ENCODE results near the gene MYO1A.
"Not testable (repeated sequence)": the region's sequence is repeated elsewhere in the genome, so short reads cannot be mapped to it uniquely, and the experiment has no call there.

Gene MYO1A

DNA sequence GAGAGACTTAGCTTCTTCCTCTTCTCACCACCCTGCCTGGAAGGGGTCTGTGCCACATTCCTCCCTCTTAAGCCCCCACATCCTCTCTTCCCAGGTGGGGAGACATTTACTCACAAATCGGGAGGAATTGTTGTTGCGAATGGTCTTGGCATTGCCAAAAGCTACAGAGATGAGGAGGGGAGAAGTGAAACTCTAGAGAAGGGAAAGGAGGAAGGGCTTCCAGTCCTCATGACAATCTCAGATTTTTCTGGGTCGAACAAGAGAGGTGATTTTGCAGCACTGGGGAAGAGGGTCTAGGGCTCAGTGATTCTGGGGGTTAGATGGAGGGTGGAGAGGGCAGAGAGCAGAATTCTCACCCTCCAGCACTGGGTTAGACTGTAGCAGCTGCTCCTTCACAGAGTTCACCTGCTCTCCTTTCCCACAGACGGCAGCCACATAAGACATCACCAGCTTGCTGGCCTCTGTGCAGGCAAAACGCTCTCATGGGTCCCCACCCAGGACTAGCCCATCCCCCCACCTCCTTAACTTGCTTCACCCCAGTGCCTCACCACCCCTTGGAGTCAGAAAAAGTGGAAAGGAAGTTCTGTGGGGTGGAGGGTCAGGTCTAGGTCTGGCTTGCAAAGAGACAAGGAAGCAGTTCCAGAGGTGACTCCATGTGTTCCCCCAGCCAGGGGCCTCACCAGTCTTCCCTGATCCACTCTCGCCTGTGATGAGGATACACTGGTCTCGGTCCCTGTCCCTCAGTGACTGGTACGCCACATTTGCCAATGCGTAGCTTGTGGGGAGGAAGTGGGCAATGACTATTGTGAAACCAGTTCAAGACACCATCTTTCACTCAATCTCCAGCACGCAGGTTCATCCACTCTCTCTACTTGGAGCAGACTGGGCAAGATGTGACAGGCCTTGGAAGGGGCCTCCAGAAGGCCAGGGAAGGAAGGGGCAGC lies 2.7 kb downstream of the MYO1A start:
- no peak for DNase-seq

GRCh38 chr12:57046086-57046791 lies 3.7 kb downstream of the MYO1A start:
- no peak for DNase-seq

DNA sequence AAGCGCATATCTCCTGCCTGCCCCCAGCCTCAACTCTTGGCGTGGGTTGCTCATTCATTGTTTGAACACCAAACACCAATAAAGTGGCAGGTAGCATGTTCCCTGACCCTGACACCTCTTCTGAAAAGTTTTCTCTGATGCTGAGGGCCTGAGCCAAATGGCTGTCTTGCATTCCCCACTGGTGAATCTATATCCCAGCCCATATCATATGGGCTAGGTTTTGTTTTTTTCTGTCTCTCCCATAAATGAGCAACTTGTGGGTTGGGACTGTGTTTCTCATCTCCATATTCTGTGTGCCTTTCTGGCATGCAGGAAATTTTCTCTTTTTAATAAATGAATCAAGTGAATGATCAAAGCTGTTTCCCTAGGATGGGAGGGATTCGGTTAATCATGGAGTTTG lies 5.0 kb downstream of the MYO1A start:
- DNase-seq, result no peak

DNA sequence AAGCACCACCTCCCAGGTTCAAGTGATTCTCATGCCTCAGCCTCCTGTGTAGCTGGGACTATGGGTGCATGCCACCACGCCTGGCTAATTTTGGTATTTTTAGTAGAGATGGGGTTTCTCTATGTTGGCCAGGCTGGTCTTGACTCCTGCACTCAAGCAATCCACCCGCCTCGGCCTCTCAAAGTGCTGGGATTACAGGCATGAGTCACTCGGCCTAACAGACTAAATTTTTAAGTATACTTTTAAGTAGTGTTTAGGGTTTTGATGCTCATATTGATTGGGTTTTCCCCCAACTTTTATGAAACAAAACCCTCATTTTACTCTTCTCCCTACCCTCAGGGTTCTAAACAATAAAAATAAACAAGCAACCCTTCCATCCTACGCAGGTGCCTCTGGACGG lies 5.5 kb downstream of the MYO1A start:
- DNase-seq, result no peak

DNA sequence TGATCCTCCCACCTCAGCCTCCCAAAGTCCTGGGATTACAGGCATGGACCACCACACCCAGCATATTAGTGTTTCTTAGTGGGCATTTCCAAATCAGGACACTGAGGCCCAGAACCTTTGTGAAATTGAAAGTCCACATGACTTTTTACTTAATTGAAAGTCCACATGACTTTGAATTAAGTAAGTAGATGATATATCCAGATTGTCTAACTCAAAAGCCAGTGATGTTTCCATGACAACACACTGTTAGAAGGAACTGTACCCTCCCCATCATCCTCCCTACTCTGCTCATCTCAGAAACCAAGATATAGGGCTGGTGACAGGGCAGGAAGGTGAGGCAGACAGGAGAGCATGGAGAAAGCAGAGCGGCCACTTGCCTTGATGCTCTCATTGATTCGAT lies 7.2 kb downstream of the MYO1A start:
- no peak for DNase-seq

DNA sequence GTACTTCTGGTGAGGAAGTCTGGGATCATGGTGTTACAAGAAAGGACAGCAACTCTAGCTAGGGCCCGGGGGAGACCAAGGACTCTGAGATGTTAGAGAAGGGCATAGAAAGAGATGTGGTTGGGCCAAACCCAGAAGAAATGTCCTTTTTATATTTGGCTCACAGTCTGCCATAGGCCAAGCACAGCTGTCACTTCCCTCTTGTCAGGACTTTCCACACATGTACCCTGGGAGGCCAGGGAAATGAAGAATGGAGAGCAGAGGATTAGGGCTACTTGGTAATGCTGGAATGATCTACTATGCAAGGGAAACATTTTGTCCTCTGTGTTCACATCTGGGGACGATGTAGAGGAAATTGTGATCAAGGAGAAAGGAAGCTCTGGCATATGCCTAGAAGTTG lies 9.2 kb downstream of the MYO1A start:
- no peak for DNase-seq

GRCh38 chr12:57040211-57040610 lies 9.7 kb downstream of the MYO1A start:
- no peak for DNase-seq

- no peak for DNase-seq
These were observed 10.7 kb downstream of the MYO1A start for GRCh38 chr12:57039016-57039798.

GRCh38 chr12:57037264-57037663 lies 12.7 kb downstream of the MYO1A start:
- no peak for DNase-seq

GRCh38 chr12:57033431-57033830 lies 16.5 kb downstream of the MYO1A start:
- DNase-seq, result no peak

- no peak for DNase-seq
These were observed 18.1 kb downstream of the MYO1A start for GRCh38 chr12:57031789-57032188.

GRCh38 chr12:57031138-57031725 lies 18.7 kb downstream of the MYO1A start:
- DNase-seq, result no peak

GRCh38 chr12:57029457-57029856 lies 20.5 kb downstream of the MYO1A start:
- no peak for DNase-seq

DNA sequence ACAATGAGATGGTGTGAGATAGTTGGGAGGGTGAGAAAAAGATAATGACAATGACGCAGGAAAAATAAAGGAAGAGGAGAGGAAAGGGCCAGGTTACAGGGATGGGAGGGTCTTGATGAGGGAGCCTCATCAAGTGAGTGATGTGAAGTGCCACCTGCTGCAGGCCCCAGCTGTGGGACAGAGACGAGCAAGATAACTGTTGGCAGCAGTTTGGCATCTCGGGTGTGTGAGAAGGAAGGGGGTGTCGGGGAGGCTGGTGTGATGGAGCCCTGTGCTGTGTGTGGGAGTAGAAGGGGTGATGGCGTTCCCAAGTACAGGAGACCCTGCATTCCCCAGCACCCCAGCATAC lies 22.1 kb downstream of the MYO1A start:
- no peak for DNase-seq

- no peak for DNase-seq
These were observed 22.7 kb downstream of the MYO1A start for GRCh38 chr12:57027011-57027804.

GRCh38 chr12:57025196-57025595 lies 24.7 kb downstream of the MYO1A start:
- DNase-seq, result no peak

DNA sequence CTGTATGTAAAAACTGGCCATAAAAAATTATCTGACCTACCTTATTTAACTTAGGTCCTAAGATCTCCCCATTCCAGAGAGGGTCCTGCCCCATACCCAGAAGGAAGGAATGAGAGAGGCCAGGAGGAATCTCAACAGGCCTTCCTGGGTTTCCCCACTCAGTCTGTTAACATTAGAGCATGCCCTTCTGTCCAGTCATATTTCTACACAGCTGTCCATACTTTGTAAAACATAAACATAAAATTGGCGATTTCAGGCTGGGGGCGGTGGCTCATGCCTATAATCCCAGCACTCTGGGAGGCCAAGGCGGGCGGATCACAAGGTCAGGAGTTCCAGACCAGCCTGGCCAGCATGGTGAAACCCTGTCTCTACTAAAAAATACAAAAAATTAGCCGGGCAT lies 27.6 kb downstream of the MYO1A start:
- not testable (repeated sequence) for DNase-seq

GRCh38 chr12:57019983-57020719 lies 29.8 kb downstream of the MYO1A start:
- no peak for DNase-seq

- no peak for DNase-seq
These were observed 31.0 kb downstream of the MYO1A start for GRCh38 chr12:57018906-57019305.

- DNase-seq, result not testable (repeated sequence)
These were observed 31.6 kb downstream of the MYO1A start for GRCh38 chr12:57018353-57018752.

DNA sequence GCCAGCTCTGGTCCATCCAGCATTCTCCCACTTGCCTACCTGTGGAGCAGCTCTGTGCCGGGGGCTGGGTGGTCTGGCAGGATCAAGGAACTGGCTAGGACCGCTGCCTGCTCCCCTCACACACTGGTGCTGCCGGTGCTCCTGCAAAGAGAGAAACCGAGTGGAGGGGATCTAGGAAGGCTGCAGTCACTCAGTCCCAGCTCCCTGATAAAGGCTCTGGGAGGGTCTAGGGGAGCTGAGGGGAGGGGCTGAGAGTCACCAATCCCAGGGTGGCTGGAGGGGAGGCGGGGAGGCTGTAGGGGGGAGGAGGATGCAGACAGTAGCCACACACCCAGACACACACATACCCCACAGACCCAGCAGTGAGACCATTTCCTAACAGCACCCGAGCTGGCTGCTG lies 33.6 kb downstream of the MYO1A start, which contains the start of gene TAC3:
Gene TAC3 (minus strand): TSS at position 182 of the 400 bp plus-strand sequence. CDS start 732 bp downstream, outside the sequence.
- no peak for DNase-seq

Measured in 8988T (cell line).